GM18868 (cell line): Measurements from ENCODE around the gene OTUD4.
A peak's percentile ranks its signal among the peaks of the same experiment; 100 is the strongest.

ENCODE experiments used
- ATAC-seq: cut with Tn5 transposase; IDR thresholded peaks from one replicate; pipeline ENCODE4 v1.9.1; 2021; ENCODE audit warnings: mild to moderate bottlenecking, moderate library complexity; ENCODE audit not compliant: unreplicated experiment

The OTUD4 gene

DNA sequence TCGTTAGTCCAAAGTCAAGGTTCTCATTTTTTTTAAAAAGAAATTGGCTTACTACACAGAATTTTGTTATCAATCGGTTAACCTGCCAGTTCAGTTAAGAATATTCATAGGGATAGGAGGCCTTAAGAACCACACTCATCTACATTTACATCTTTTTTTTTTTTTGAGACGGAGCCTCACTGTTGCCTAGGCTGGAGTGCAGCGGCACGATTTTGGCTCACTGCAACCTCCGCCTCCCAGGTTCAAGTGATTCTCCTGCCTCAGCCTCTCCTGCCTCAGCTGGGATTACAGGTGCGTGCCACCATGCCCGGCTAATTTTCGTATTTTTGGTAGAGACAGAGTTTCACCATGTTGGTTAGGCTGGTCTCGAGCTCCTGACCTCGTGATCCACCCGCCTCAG is 48.5 kb downstream of the OTUD4 start:
- ATAC-seq, result no peak

GRCh38 chr4:145130788-145131399 is 49.5 kb downstream of the OTUD4 start:
- ATAC-seq, result no peak

DNA sequence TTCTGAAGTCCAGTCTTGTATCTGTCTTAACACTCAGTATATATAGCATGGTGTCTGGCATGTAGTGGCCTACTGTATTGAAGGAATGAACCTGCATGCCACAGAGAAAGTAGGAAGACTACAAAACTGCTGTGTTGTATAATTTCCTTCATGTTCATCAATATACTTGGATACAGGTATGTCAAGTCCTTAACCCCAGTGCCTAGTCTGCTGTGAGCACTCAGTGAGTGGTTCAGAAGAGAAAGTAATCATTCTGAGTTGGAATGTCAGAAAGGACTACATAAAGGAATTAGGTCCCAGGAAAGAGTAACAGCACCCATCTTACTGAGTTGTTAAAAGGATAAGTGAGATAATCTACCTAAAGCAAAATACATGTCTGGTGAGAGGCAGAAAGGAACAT is 50.3 kb downstream of the OTUD4 start:
- ATAC-seq, result no peak

- no peak for ATAC-seq
Observed at GRCh38 chr4:145125396-145125795, 55.0 kb downstream of the OTUD4 start.

- ATAC-seq, result peak; percentile 61
Observed at GRCh38 chr4:145108128-145108527, 72.3 kb downstream of the OTUD4 start.

- no peak for ATAC-seq
Observed at GRCh38 chr4:145107126-145107525, 73.3 kb downstream of the OTUD4 start.

DNA sequence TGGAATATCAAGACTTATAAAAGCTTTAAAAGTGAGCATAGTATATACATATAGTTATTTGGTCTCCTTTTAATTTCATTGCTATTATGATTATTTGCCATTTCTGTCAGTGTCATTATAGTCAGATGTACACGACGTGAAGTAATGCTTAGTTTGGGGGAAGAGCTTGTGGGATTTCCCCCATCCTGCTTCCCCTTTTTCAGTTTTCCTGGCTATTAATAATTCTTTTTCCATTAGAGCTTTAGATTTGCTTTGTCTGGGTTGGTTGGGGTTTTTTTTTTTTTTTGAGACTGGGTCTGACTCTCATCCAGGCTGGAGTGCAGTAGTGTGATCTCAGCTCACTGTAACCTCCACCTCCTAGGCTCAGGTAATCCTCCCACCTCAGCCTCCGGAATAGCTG is 76.9 kb downstream of the OTUD4 start:
- ATAC-seq, result no peak

DNA sequence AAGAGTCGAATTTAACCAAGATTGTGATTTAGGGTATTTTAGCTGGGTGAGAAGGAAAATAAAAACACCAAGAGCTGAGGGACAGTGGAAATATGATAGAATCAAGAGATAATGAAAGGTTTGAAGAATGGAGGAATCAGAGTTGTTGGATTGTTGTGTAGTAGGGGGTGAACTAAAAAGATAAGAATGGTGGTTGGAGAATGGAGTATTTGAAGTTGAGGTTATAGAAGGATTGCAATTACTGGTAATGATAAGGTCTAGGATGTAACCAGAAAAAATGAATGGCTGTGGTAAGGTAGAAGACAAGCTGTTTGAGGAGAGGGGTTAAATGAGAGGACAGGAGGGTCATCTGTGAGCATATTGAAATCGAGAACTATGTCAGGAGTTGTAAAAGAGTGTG is 77.8 kb downstream of the OTUD4 start:
- no peak for ATAC-seq

GRCh38 chr4:145101091-145101490 is 79.3 kb downstream of the OTUD4 start:
- no peak for ATAC-seq

DNA sequence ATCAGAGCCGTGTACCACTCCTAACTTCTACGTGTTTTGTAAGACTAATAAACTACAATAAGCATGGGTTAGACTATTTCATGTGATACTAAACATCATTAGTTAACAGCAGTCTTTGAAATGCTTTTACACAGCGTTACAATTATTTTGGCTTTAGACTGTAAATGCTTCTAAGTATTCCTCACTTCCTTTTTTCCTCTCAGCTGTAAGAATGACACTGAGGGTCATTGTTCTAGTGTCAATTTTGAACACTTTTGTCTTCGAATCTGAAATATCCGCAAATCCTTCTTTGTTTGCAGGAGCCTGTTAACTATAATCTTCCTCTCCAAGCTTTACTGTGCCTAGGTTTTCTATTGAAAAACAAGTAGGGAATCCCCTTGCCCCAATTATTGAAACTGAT is 80.7 kb downstream of the OTUD4 start:
- peak; percentile 15 for ATAC-seq

DNA sequence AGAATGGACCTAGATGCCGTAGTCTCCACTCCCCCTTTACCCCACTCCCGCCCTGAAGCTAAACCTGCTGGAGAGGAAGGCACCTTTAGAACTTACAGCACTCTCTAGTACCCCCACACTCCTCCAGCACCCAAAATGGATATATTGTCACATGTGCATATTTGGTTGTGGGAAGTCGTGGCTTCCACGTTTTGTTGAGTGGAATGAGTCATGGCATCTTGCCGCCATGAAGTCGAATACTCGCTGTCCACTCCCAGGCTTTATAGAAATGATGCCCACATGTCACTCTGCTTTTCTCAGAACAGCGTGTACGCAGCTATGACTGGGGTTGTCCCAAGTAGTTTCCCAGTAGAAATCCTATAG is 81.7 kb downstream of the OTUD4 start:
- ATAC-seq, result peak; percentile 12

- ATAC-seq, result peak; percentile 79
Observed at GRCh38 chr4:145097821-145098674, 82.3 kb downstream of the OTUD4 start, which contains the start of the genes ABCE1 and ANAPC10. TSS of gene ABCE1 (plus strand) at chr4:145098311. CDS start at chr4:145104413, 6,102 bp downstream. TSS of gene ANAPC10 (minus strand) at chr4:145098196. CDS start at chr4:145096099, 2,097 bp downstream.

GRCh38 chr4:145097331-145097820 is 83.0 kb downstream of the OTUD4 start:
- ATAC-seq, result peak; percentile 1

- no peak for ATAC-seq
Observed at GRCh38 chr4:145093638-145094037, 86.8 kb downstream of the OTUD4 start.

GRCh38 chr4:145090380-145090779 is 90.0 kb downstream of the OTUD4 start:
- ATAC-seq, result no peak

DNA sequence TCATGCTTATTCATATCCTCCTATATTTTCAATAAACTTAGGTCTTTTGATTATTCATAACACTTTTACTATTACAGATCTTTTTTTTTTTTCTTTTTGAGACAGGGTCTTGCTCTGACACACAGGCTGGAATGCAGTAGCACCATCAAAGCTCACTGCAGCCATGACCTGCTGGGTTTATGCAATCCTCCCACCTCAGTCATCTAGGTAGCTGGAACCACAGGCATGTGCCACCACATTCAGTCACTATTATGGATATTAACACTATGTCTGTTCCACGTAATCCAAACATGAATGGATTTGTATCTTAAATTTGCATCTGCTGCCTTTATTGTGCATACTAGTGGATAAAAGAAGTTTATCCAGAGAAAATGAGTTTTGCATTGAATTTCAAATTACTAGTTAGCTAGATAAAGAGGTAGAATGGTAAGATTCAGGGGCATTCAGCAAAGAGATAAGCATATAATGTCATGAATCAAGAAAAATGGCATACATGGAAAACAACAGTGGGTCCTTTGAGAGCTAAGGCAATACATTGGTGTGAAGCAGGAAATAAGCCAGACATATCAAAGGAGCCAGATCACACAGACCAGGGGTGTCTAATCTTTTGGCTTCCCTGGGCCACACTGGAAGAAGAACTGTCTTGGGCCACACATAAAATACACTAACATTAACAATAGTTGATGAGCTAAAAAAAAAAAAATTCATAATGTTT is 96.3 kb downstream of the OTUD4 start:
- no peak for ATAC-seq
